GM12864 (cell line): ENCODE results near the gene MSL3B.

ENCODE experiments used
- DNase-seq: peaks from one replicate; pipeline ENCODE4 v3.0.0-alpha.2; 2011; ENCODE audit warnings: low read depth
- H3K4me3 ChIP-seq: 2 replicates; pipeline ENCODE4 v1.5.1; 2011; ENCODE audit warnings: mild to moderate bottlenecking, low read depth, low read length, control low read depth
- CTCF ChIP-seq: IDR thresholded peaks from 2 replicates; pipeline ENCODE4 v1.5.1; 2011; ENCODE audit warnings: low read depth, mild to moderate bottlenecking, moderate library complexity, low read length, control low read depth, inconsistent platforms; ENCODE audit errors: missing control alignments

The MSL3B gene

DNA sequence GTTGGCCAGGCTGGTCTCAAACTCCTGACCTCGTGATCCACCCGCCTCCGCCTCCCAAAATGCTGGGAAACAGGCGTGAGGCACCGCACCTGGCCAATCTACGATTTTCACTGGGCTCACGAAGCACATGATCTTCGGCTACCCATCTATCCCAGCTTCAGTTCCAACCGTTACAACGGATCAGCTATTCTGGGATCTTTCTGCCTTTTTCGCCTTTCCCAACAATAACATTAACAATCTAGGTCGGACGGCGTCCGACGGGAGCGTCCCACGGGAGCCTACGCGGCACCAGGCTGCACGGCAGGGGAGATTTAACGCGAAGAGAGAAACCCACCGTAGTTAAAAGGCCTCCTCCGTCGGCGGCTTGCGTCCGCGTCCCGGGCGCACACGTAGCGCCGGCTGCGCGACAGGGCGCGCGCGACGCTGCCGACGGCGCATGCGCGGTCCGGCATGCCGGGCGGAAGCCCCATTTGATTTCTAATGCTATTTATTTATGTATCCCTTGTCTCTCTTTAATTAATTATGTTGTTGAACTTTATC lies at the start of gene MSL3B:
Gene MSL3B, minus strand, starts transcription at position 394 of the 540 bp plus-strand sequence.
- peak within 1 kb of the TSS; percentile 69 for H3K4me3 ChIP-seq
- no peak for TF ChIP-seq CTCF
- DNase-seq = no peak

DNA sequence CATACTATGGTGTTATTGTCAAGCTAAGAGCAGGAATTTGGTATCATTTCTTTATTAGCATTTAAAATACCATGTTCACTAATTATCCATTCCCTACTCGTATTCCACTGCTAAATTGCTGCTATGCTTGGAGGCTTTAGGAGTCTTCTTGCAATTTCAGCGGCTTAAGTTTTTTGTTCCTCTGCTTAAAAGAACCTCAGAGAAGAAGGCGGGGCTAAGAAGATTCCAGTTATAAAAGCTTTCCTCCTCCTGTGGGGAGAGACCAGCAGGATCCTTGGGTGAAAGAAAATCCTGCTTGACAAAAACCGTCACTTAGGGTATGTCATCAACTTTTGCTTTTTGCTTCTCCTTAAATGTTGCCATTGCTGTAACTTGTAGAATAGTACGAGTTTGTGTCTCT lies 48.9 kb upstream of the MSL3B start, which contains the start of gene TRPM8:
Gene TRPM8, plus strand, starts transcription at position 258 of the 400 bp plus-strand sequence. CDS start 9,165 bp downstream, outside the sequence.
- no peak within 1 kb of the TSS for H3K4me3 ChIP-seq
- no peak for DNase-seq
- TF ChIP-seq CTCF = no peak

GRCh38 chr2:233915128-233915527 lies 46.9 kb upstream of the MSL3B start:
- no peak for DNase-seq
- H3K4me3 ChIP-seq = no peak overlapping the region
- no peak for TF ChIP-seq CTCF

- H3K4me3 ChIP-seq = no peak overlapping the region
- no peak for TF ChIP-seq CTCF
- DNase-seq = no peak
Observed at GRCh38 chr2:233912691-233913423, 44.7 kb upstream of the MSL3B start.

GRCh38 chr2:233907627-233908026 lies 39.4 kb upstream of the MSL3B start:
- H3K4me3 ChIP-seq = no peak overlapping the region
- no peak for TF ChIP-seq CTCF
- DNase-seq = no peak

GRCh38 chr2:233905945-233906344 lies 37.8 kb upstream of the MSL3B start:
- no peak for TF ChIP-seq CTCF
- no peak overlapping the region for H3K4me3 ChIP-seq
- DNase-seq = no peak

DNA sequence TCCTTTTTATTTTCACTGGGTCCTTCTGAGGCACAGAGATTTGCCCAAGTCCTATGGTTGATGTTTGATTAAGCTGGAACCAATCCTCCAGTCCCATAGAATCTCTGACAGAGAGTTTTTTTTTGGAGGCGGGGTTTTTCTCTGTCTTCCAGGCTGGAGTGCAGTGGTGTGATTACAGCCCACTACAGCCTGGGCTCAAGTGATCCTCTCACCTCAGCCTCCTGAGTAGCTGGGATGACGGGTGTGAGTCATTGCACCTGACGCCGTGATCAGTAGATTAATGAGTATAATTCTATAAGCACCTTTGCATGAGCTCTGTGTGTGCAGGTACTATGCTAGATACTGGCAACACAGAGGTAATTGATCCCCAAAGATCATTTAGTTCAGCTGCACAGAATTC lies 33.7 kb upstream of the MSL3B start:
- no peak for TF ChIP-seq CTCF
- no peak overlapping the region for H3K4me3 ChIP-seq
- DNase-seq = no peak
